Esophagus (tissue), 2 donors: ENCODE measurements around the gene RNF167. TPM values are rescaled to one million over a fixed set of nuclear protein-coding genes. Genes with fewer than 3 reads are reported as not detected.

Source experiments
- H3K27ac ChIP-seq, 2 donors: one replicate each; pipeline ENCODE4 v1.5.1; 2013; ENCODE audit warnings: low read depth in 2 of 2, mild to moderate bottlenecking in 2 of 2, inconsistent platforms in 1 of 2, low read length in 1 of 2, moderate library complexity in 1 of 2
- H3K27me3 ChIP-seq, 2 donors: one replicate each; pipeline ENCODE4 v1.6.1; 2013; ENCODE audit warnings: low read length in 2 of 2, control low read depth in 1 of 2, mild to moderate bottlenecking in 1 of 2; ENCODE audit not compliant: insufficient read depth in 2 of 2, control insufficient read depth in 1 of 2
- H3K36me3 ChIP-seq, 2 donors: one replicate each; pipeline ENCODE4 v1.6.1; 2013; ENCODE audit warnings: low read length in 1 of 2; ENCODE audit not compliant: control insufficient read depth in 2 of 2, insufficient read depth in 2 of 2
- H3K4me1 ChIP-seq, 2 donors: one replicate each; pipeline ENCODE4 v1.6.1; 2013; ENCODE audit warnings: low read length in 1 of 2; ENCODE audit not compliant: control insufficient read depth in 2 of 2, insufficient read depth in 2 of 2
- H3K4me3 ChIP-seq, 2 donors: one replicate each; pipeline ENCODE4 v1.5.1; 2013; ENCODE audit warnings: low read length in 2 of 2, mild to moderate bottlenecking in 2 of 2, low read depth in 1 of 2, moderate library complexity in 1 of 2
- H3K9me3 ChIP-seq, 2 donors: one replicate each; pipeline ENCODE4 v1.6.1; 2013; ENCODE audit warnings: mild to moderate bottlenecking in 2 of 2, low read depth in 1 of 2, low read length in 1 of 2, moderate library complexity in 1 of 2; ENCODE audit not compliant: control insufficient read depth in 2 of 2, insufficient read depth in 1 of 2
- WGBS, 2 donors: extraction: QIAGEN DNeasy Blood & Tissue Kit; methylation state at CpG; one replicate each; pipeline ENCODE4 v1.1.7; 2013; 5-methylcytosine and 5-hydroxymethylcytosine counted together
- polyA plus RNA-seq, 2 donors: library from polyadenylated mRNA; stranded (reverse); fragments of 200-250 nt; gene quantifications; one replicate each; pipeline ENCODE4 v1.2.3, GENCODE V29; 2013
- donor health status: healthy with polysubstance abuse.
- donor health status: Bipolar disorder and iron deficiency.

The RNF167 gene
- polyA plus RNA-seq, 2 donors = 79.5 to 149 TPM

GRCh38 chr17:4986951-4987766 lies 47.1 kb downstream of the RNF167 start, which contains the start of gene CAMTA2:
TSS of gene CAMTA2 (minus strand) at chr17:4987675. CDS start at chr17:4986222, 1,453 bp downstream.
- no peaks in the 10 kb centered on the region for H3K9me3 ChIP-seq
- peak within 1 kb of the TSS; percentile 88 for H3K27ac ChIP-seq
- peaks cover 0 to 5% of the 10 kb centered on the region in 2 donors for H3K36me3 ChIP-seq
- no peaks in the 10 kb centered on the region for H3K27me3 ChIP-seq
- peak within 1 kb of the TSS; percentile 75 to 94 for H3K4me3 ChIP-seq
- 0 to 1% methylated on average over 58 to 78 of the region's 78 CpGs for WGBS, 2 donors
- H3K4me1 ChIP-seq = peaks cover 0 to 6% of the 10 kb centered on the region in 2 donors

- Histone ChIP-seq H3K4me3 (peak overlapping the region; percentile 75 to 94), H3K9me3 (no peaks in the 10 kb centered on the region), H3K27me3 (no peaks in the 10 kb centered on the region), H3K36me3 (no peaks in the 10 kb centered on the region), H3K27ac (peak overlapping the region; percentile 88), H3K4me1 (peaks cover 0 to 6% of the 10 kb centered on the region in 2 donors)
- WGBS, 2 donors = 1 to 5% methylated on average over 30 of the region's 30 CpGs
Measured at GRCh38 chr17:4987767-4988567, 47.9 kb downstream of the RNF167 start.

GRCh38 chr17:4994081-4994595 lies 54.1 kb downstream of the RNF167 start:
- 79 to 80% methylated on average over 6 of the region's 6 CpGs for WGBS, 2 donors
- no peaks in the 10 kb centered on the region for H3K9me3 ChIP-seq

More at GRCh38 chr17:4994081-4994595, 54.1 kb downstream of the RNF167 start:
- Histone ChIP-seq H3K4me3 (no peak overlapping the region), H3K27me3 (no peaks in the 10 kb centered on the region), H3K4me1 (peaks cover 5 to 8% of the 10 kb centered on the region in 2 donors), H3K27ac (no peak overlapping the region), H3K36me3 (no peaks in the 10 kb centered on the region)

Other genes with a start within 250 kb of the RNF167 start
- gene PELP1, start 236.1 kb upstream of the RNF167 start, polyA plus RNA-seq = 10 to 100 TPM; 19.2 to 29.8 TPM
- gene ARRB2, start 229.6 kb upstream of the RNF167 start, polyA plus RNA-seq = 10 to 100 TPM; 10.6 TPM
- 10 to 100 TPM; 29.8 to 31.1 TPM for gene MED11, start 208.8 kb upstream of the RNF167 start, polyA plus RNA-seq
- under 1 TPM; 0.82 to 0.96 TPM for gene ZMYND15, start 200.4 kb upstream of the RNF167 start, polyA plus RNA-seq
- gene CXCL16, start 200.3 kb upstream of the RNF167 start, polyA plus RNA-seq = 10 to 100 TPM; 10.9 to 20.3 TPM
- gene TM4SF5, start 168.4 kb upstream of the RNF167 start, polyA plus RNA-seq = under 1 TPM in 1 of 2 donors, not detected in 1; 0.07 TPM
- gene VMO1, start 153.9 kb upstream of the RNF167 start, polyA plus RNA-seq = 1 to 10 TPM; 1.3 to 1.5 TPM
- under 1 TPM in 1 of 2 donors, not detected in 1; 0.38 TPM for gene GLTPD2, start 151.3 kb upstream of the RNF167 start, polyA plus RNA-seq
- gene PSMB6, start 144.1 kb upstream of the RNF167 start, polyA plus RNA-seq = 100 to 1,000 TPM; 110 to 248 TPM
- gene PLD2, start 133.1 kb upstream of the RNF167 start, polyA plus RNA-seq = 10 to 100 TPM; 66.9 to 67.4 TPM
- gene MINK1, start 106.9 kb upstream of the RNF167 start, polyA plus RNA-seq = 100 to 1,000 TPM in 1 of 2 donors, 10 to 100 TPM in 1; 86.1 to 161 TPM
- gene C17orf107, start 40.7 kb upstream of the RNF167 start, polyA plus RNA-seq = under 1 TPM; 0.58 to 0.71 TPM
- gene CHRNE, start 37.2 kb upstream of the RNF167 start, polyA plus RNA-seq = under 1 TPM; 0.16 to 0.47 TPM
- gene GP1BA, start 8.0 kb upstream of the RNF167 start, polyA plus RNA-seq = under 1 TPM; 0.02 to 0.12 TPM
- gene SLC25A11, start 222 bp upstream of the RNF167 start, polyA plus RNA-seq = 10 to 100 TPM; 18.3 to 43.4 TPM
- 100 to 1,000 TPM; 371 to 761 TPM for gene PFN1, start 8.3 kb downstream of the RNF167 start, polyA plus RNA-seq
- 10 to 100 TPM in 1 of 2 donors, 1 to 10 TPM in 1; 1.7 to 10.8 TPM for gene ENO3, start 10.9 kb downstream of the RNF167 start, polyA plus RNA-seq
- gene SPAG7, start 27.5 kb downstream of the RNF167 start, polyA plus RNA-seq = 10 to 100 TPM; 48.9 to 56.4 TPM
- gene CAMTA2, start 47.4 kb downstream of the RNF167 start, polyA plus RNA-seq = 10 to 100 TPM; 26.3 to 50.8 TPM
- 1 to 10 TPM in 1 of 2 donors, under 1 TPM in 1; 0.67 to 1.2 TPM for gene INCA1, start 57.3 kb downstream of the RNF167 start, polyA plus RNA-seq
- 10 to 100 TPM; 64.7 to 71.6 TPM for gene KIF1C, start 57.7 kb downstream of the RNF167 start, polyA plus RNA-seq
- 1 to 10 TPM in 1 of 2 donors, under 1 TPM in 1; 0.92 to 3.1 TPM for gene SLC52A1, start 95.2 kb downstream of the RNF167 start, polyA plus RNA-seq
- gene ZFP3, start 138.2 kb downstream of the RNF167 start, polyA plus RNA-seq = 1 to 10 TPM; 1.5 to 1.8 TPM
- gene ZNF232, start 171.6 kb downstream of the RNF167 start, polyA plus RNA-seq = 1 to 10 TPM; 4.3 to 5.8 TPM
- under 1 TPM; 0.02 to 0.04 TPM for gene USP6, start 175.8 kb downstream of the RNF167 start, polyA plus RNA-seq